Astrocyte of the spinal cord (primary cell): ENCODE measurements around the gene YBX2.
A peak's percentile ranks its signal among the peaks of the same experiment; 100 is the strongest.
"Not testable (repeated sequence)": the region's sequence is repeated elsewhere in the genome, so short reads cannot be mapped to it uniquely, and the experiment has no call there.

Experiments
- DNase-seq: peaks from one replicate; pipeline ENCODE4 v3.0.0; 2011; ENCODE audit warnings: low read depth, low spot score
- H3K4me3 ChIP-seq: 2 replicates; pipeline ENCODE4 v1.5.1; 2011; ENCODE audit warnings: low read depth, mild to moderate bottlenecking, low read length, moderate library complexity
- CTCF ChIP-seq: IDR thresholded peaks from 2 replicates; pipeline ENCODE4 v1.5.1; 2012; ENCODE audit warnings: low read depth, mild to moderate bottlenecking, low read length, inconsistent platforms
- in situ Hi-C: cut with HindIII; loops from 2 replicates; pipeline ENCODE4 v1.10.0; 2017; ENCODE audit warnings: low sequenced_read_pairs

YBX2 gene

GRCh38 chr17:7294614-7295153, at the start of gene YBX2:
TSS of gene YBX2 (minus strand) at chr17:7294639. CDS start at chr17:7294500, 139 bp downstream.
- peak within 1 kb of the TSS; percentile 12 for H3K4me3 ChIP-seq
- DNase-seq: no peak
- TF ChIP-seq CTCF: no peak
- in situ Hi-C loops: no loop called here

- no peak for TF ChIP-seq CTCF
- no peak overlapping the region for H3K4me3 ChIP-seq
- no peak for DNase-seq
- in situ Hi-C loops: no loop called here
Measured at GRCh38 chr17:7343250-7343649, 48.8 kb upstream of the YBX2 start.

GRCh38 chr17:7341842-7342241, 47.4 kb upstream of the YBX2 start:
- no peak for DNase-seq
- in situ Hi-C loops: no loop called here
- TF ChIP-seq CTCF: no peak
- no peak overlapping the region for H3K4me3 ChIP-seq

- H3K4me3 ChIP-seq: no peak overlapping the region
- in situ Hi-C loops: no loop called here
- TF ChIP-seq CTCF: no peak
- no peak for DNase-seq
Measured at GRCh38 chr17:7340179-7340578, 45.7 kb upstream of the YBX2 start.

- in situ Hi-C loops, DNase-seq, H3K4me3 ChIP-seq: not testable (repeated sequence)
Measured at GRCh38 chr17:7337600-7337999, 43.2 kb upstream of the YBX2 start.

GRCh38 chr17:7336240-7337175, 42.1 kb upstream of the YBX2 start, which contains the start of gene ACAP1:
TSS of gene ACAP1 (plus strand) at chr17:7336529. CDS start at chr17:7336735, 206 bp downstream.
- H3K4me3 ChIP-seq: no peak within 1 kb of the TSS
- TF ChIP-seq CTCF: no peak
- DNase-seq: no peak
- in situ Hi-C loops: no loop called here

- H3K4me3 ChIP-seq, DNase-seq, in situ Hi-C loops: not testable (repeated sequence)
Measured at GRCh38 chr17:7335765-7336164, 41.3 kb upstream of the YBX2 start.
